Hindlimb muscle (tissue), 1 donor: Measurements from ENCODE around the gene ZFAND2A. TPM values are rescaled to one million over a fixed set of nuclear protein-coding genes. Genes with fewer than 3 reads are reported as not detected.
A peak's percentile ranks its signal among the peaks of the same experiment; 100 is the strongest.
"Not testable (repeated sequence)": the region's sequence is repeated elsewhere in the genome, so short reads cannot be mapped to it uniquely, and the experiment has no call there.

Experiments
- DNase-seq: peaks from one replicate; pipeline ENCODE4 v3.0.0-alpha.2; 2013
- polyA plus RNA-seq: library from polyadenylated mRNA; unstranded; fragments of 120-200 nt; gene quantifications from one replicate; pipeline ENCODE4 v1.2.1, GENCODE V29; 2013; ENCODE audit not compliant: insufficient read length

The ZFAND2A gene
- polyA plus RNA-seq, 1 donor = 13.1 TPM

GRCh38 chr7:1174881-1175596, 15.0 kb upstream of the ZFAND2A start:
- no peak for DNase-seq

GRCh38 chr7:1174002-1174401, 14.0 kb upstream of the ZFAND2A start:
- no peak for DNase-seq

GRCh38 chr7:1172666-1173523, 12.9 kb upstream of the ZFAND2A start:
- no peak for DNase-seq

- DNase-seq = not testable (repeated sequence)
Measured at GRCh38 chr7:1171516-1171915, 11.5 kb upstream of the ZFAND2A start.

GRCh38 chr7:1170741-1171501, 10.9 kb upstream of the ZFAND2A start:
- no peak for DNase-seq

GRCh38 chr7:1169409-1170368, 9.7 kb upstream of the ZFAND2A start:
- DNase-seq = peak; percentile 71

GRCh38 chr7:1168422-1168821, 8.4 kb upstream of the ZFAND2A start:
- DNase-seq = no peak

GRCh38 chr7:1164436-1164835, 4.4 kb upstream of the ZFAND2A start:
- no peak for DNase-seq

- no peak for DNase-seq
Measured at GRCh38 chr7:1163121-1163520, 3.1 kb upstream of the ZFAND2A start.

- DNase-seq = no peak
Measured at GRCh38 chr7:1160670-1161021, 650 bp upstream of the ZFAND2A start.

GRCh38 chr7:1159231-1159630, 765 bp downstream of the ZFAND2A start:
- DNase-seq = not testable (repeated sequence)

GRCh38 chr7:1158203-1159126, 1.5 kb downstream of the ZFAND2A start:
- DNase-seq = no peak

GRCh38 chr7:1156782-1157535, 3.0 kb downstream of the ZFAND2A start:
- no peak for DNase-seq

- DNase-seq = not testable (repeated sequence)
Measured at GRCh38 chr7:1155818-1156781, 3.9 kb downstream of the ZFAND2A start.

- DNase-seq = no peak
Measured at GRCh38 chr7:1154172-1154739, 5.7 kb downstream of the ZFAND2A start.

GRCh38 chr7:1152492-1152891, 7.5 kb downstream of the ZFAND2A start:
- DNase-seq = no peak

GRCh38 chr7:1151653-1152425, 8.2 kb downstream of the ZFAND2A start:
- DNase-seq = no peak

- DNase-seq = no peak
Measured at GRCh38 chr7:1151156-1151555, 8.8 kb downstream of the ZFAND2A start.
